ENCODE results near the gene ZMAT3.
"Not testable (repeated sequence)": the region's sequence is repeated elsewhere in the genome, so short reads cannot be mapped to it uniquely, and the experiment has no call there.

The ZMAT3 gene

GRCh38 chr3:179067839-179068238 lies 3.8 kb downstream of the ZMAT3 start:
- DNase-seq = no peak

- DNase-seq = no peak
Measured at GRCh38 chr3:179067291-179067690, 4.3 kb downstream of the ZMAT3 start.

DNA sequence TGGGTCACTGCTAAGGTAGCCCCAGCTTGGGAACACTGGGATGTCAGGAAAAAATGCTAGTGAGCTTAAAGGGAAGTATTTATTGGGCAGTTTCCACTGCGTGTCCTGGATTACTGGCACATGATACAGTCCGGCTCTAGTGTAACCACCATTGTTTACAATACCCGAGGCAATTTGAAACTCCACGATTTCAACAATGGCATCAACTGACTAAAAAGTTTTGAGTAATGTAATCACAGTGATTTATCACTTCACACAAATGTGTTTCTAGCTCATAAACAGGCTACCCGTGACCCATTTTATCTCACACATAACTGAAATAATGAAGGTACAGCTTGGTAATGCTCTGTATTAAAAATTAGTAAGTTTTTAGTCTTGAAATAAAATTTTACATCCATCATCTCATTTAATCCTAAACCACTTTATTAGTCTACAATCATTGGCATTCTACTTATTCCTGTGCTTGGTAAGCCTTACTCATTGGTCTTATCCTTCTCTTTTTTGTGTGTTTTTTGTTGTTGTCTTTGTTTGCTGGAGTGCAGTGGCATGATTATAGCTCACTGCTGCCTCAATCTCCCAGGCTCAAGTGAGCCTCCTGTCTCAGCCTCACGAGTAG lies 7.6 kb downstream of the ZMAT3 start:
- no peak for DNase-seq

DNA sequence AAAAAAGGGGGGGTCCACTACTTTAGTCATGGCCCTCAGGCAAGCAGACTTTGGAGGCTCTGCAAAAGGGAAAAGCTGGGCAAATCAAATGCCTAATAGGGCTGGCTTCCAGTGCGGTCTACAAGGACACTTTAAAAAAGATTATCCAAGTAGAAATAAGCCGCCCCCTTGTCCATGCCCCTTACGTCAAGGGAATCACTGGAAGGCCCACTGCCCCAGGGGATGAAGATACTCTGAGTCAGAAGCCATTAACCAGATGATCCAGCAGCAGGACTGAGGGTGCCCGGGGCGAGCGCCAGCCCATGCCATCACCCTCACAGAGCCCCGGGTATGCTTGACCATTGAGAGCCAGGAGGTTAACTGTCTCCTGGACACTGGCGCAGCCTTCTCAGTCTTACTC lies 15.3 kb downstream of the ZMAT3 start:
- no peak for DNase-seq

- DNase-seq = not testable (repeated sequence)
Measured at GRCh38 chr3:179054565-179054964, 17.0 kb downstream of the ZMAT3 start.

- no peak for DNase-seq
Measured at GRCh38 chr3:179046497-179047353, 24.9 kb downstream of the ZMAT3 start.

- no peak for DNase-seq
Measured at GRCh38 chr3:179045719-179046402, 25.7 kb downstream of the ZMAT3 start.

GRCh38 chr3:179038899-179039251 lies 32.7 kb downstream of the ZMAT3 start:
- not testable (repeated sequence) for DNase-seq

- DNase-seq = no peak
Measured at GRCh38 chr3:179038216-179038898, 33.3 kb downstream of the ZMAT3 start.

DNA sequence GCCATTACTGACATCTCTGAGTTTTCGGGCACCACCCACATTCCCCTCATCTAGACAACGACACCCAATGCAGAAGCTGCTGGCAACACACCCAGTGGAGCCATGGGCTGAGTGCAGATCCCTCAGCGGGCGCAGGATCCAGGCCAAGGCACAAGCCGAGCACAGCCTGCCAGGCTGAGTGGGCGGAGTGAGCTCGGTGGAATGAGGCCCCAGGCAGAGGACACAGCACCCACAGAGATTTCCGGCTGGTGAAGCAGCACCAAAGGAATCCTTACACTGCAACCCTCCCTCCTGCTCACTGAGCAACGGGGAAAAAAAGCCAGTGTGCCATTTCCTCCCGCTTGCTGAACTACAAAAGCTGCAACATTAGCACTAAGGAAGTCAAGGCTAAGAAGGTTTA lies 34.3 kb downstream of the ZMAT3 start:
- peak; percentile 50 for DNase-seq

DNA sequence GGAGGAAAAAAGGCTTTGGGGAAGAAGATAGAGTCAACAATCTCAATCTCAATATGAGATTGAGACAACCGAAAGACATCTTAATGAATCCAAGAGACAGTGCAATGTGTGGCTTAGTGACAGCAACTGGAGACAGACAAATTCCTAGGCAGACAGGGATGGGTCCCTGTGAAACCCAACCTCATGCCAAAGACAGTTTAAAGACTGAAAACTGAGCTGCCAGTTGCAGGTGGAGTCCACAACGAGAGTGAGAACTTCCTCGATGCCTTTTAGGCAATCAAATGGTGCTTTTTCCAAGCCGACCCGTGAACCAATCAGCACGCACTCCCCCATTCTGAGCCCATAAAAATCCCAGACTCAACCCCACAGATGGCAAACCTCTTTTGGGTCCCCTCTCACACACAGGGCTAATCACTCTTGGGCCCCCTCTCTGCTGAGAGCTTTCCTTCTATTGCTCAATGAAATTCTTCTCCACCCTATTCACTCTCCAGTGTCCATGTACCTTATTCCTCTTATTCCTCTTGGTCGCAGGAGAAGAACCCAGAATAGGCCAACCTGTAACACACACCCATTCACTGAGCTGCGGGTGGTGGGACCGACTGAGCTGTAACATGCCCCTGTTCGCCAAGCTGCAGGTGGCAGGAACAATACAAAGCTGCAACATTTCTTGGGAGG lies 34.8 kb downstream of the ZMAT3 start:
- DNase-seq = no peak

DNA sequence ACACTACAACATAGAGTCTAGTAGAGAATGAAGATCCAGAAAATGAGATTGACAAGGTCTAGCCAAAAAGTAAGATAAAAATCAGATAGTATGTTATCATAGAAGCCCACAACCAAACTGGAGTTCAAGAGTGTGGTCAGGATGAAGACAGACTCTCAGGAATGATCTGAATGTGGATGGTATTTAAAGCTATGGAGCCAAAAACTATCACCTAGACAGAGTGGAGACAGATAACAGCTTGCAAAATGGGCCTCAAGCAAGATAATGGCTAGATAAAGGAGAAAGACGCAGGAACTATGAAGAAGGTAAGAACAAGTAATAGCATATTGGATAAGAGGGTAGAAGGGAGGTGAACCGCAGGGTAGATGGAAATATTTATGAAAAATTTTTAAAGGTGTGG lies 35.4 kb downstream of the ZMAT3 start:
- no peak for DNase-seq

DNA sequence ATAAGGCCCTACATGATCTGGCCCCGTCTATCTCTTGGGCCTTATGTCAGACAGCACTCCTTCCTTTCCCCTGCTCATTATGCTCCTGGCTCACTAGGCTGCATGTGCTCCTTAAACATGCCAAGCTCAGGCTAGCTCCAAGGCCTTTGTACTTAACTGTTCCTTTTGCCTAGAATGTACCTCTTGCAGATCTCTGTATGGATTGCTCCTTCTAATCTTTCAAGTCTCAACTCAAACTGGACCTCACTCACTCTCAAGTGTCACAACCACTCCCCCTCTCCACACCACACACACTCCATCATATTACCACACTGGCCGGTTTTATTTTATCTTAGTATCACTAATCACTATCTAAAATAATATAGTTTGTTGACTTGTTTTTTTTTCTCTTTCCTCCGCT lies 36.4 kb downstream of the ZMAT3 start:
- no peak for DNase-seq

GRCh38 chr3:179033304-179033657 lies 38.3 kb downstream of the ZMAT3 start:
- not testable (repeated sequence) for DNase-seq

DNA sequence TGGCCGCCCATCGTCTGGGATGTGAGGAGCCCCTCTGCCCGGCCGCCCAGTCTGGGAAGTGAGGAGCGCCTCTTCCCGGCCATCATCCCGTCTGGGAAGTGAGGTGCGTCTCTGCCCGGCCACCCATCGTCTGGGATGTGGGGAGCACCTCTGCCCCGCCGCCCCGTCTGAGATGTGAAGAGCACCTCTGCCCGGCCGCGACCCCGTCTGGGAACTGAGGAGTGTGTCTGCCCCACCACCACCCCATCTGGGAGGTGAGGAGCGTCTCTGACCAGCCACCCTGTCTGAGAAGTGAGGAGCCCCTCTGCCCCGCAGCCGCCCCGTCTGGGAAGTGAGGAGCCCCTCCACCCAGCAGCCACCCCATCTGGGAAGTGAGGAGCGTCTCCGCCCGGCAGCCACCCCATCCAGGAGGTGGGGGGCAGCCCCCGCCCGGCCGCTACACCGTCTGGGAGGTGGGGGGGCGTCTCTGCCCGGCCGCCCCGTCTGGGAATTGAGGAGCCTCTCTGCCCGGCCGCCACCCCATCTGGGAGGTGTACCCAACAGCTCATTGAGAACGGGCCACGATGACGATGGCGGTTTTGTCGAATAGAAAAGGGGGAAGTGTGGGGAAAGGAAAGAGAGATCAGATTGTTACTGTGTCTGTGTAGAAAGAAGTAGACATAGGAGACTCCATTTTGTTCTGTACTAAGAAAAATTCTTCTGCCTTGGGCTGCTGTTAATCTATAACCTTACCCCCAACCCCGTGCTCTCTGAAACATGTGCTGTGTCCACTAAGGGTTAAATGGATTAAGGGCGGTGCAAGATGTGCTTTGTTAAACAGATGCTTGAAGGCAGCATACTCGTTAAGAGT lies 38.9 kb downstream of the ZMAT3 start:
- DNase-seq = not testable (repeated sequence)

DNA sequence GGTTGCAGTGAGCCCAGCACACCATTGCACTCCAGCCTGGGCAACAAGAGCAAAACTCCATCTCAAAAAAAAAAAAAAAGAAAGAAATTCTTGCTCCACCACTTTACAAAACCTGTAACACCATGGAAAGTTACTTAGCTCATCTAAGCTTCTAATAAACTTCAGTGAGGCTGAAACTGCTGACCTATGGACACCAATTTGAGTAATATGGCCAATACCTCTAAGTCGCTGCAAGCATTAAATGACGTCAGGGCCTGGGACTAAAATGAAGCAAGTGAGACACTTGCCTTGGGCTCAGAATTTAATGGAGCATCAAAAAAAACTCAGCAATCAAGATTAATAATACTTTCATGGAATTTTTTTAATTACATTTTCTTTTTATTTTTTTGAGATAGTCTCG lies 42.5 kb downstream of the ZMAT3 start:
- no peak for DNase-seq

GRCh38 chr3:179028408-179028807 lies 43.2 kb downstream of the ZMAT3 start:
- DNase-seq = no peak

GRCh38 chr3:179027326-179027900 lies 44.2 kb downstream of the ZMAT3 start:
- no peak for DNase-seq

- DNase-seq = no peak
Measured at GRCh38 chr3:179026636-179027035, 45.0 kb downstream of the ZMAT3 start.

- no peak for DNase-seq
Measured at GRCh38 chr3:179021119-179021903, 50.3 kb downstream of the ZMAT3 start.

GRCh38 chr3:179020112-179020511 lies 51.5 kb downstream of the ZMAT3 start:
- no peak for DNase-seq

Data from right forelimb (tissue), 1 donor.